ENCODE results near the gene GAREM2. TPM values are rescaled to one million over a fixed set of nuclear protein-coding genes. Genes with fewer than 3 reads are reported as not detected.

The GAREM2 gene
- total RNA-seq (2014; rRNA removed; shearing (Covaris generic)) = not detected in 2 replicates
- total RNA-seq (2022) = 0.11 TPM in 1 of 2 replicates, not detected in the other
- percentile 10 among the genes with signal in this experiment for Bru-seq, nascent RNA
- BruChase-seq, experiment 1, labeled RNA remaining after a 6-hour chase = not detected
- percentile 16 among the genes with signal in this experiment for BruChase-seq, experiment 2, labeled RNA remaining after a 2-hour chase
- long read RNA-seq = 0 reads

DNA sequence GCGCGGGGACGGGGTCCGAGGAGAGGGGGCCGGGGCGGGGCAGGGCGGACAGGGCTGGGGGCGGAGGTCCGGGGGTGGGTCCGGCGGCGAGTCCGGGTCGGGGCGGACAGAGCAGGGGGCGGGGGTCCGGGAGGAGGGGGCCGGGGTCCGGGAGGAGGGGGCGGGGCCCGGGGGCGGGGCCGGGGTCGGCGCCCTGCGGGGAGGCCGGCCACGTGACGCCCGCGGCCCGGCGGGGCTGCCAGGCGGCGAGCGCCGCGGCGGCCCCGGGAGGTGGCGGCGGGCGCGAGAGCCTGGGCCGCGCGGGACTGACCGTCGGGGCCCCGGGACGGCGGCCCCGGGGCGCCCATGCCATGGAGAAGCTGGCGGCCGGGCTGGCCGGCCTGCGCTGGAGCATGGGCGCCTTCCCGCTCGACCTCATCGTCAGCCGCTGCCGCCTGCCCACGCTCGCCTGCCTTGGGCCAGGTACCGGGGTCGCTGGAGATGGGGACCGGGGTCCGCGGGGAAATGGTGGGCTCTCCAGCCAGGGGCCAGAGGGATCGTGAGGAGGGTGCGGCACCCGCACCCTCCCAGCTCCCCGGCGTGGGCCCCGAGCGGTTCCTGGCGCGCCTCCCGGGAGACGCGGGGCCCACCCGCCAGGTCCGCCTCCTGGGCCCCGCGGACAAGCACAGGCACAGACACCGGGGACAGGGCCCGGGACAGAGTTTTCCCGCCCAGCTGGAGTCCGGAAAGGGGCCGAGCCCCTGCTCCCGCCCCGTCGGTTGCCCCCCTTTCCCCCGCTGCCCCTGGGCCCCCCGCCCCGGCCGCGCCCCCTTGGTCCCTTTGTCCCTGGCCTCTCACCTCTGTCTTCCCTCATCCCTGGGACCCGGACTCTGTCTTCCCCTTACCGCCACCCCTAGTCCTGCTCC lies at the start of gene GAREM2:
TSS of gene GAREM2 (plus strand) at position 218 of the 905 bp plus-strand sequence. CDS start at position 351, 133 bp downstream.
- BruUV-seq (replicated peaks) = no TSS peak
- CTCF ChIA-PET (ENCODE audit: unreplicated experiment) = interaction anchor here (0.5 kb wide), 1 partner anchor 9 kb away, joined by 3 read pairs; no protein-coding TSS in a partner anchor
- Histone ChIP-seq H2AFZ (ENCODE audit: low read length) (no peak within 1 kb of the TSS), H3K36me3 (ENCODE audit: insufficient read depth, low read length) (no peaks in the 10 kb centered on the region), H3K79me2 (ENCODE audit: insufficient read depth, low read depth, low read length) (no peaks in the 10 kb centered on the region), H3K9me3 (ENCODE audit: low read length) (no peaks in the 10 kb centered on the region), H3K4me2 (ENCODE audit: low read length) (peak within 1 kb of the TSS; percentile 44; the same call in 1 of the 2 replicates), H3K27ac (ENCODE audit: low read depth, low read length, poor library complexity, severe bottlenecking) (no peak within 1 kb of the TSS), H3K4me1 (ENCODE audit: insufficient read depth, low read length, poor library complexity, severe bottlenecking) (no peaks in the 10 kb centered on the region), H3K9me2 (ENCODE audit: insufficient read depth, low read length) (no peaks in the 10 kb centered on the region), H4K20me1 (ENCODE audit: insufficient read depth, low read length) (no peaks in the 10 kb centered on the region), H3K4me3 (ENCODE audit: low read depth, low read length, poor library complexity, severe bottlenecking) (no peak within 1 kb of the TSS)
- TF ChIP-seq, protein P1, sequence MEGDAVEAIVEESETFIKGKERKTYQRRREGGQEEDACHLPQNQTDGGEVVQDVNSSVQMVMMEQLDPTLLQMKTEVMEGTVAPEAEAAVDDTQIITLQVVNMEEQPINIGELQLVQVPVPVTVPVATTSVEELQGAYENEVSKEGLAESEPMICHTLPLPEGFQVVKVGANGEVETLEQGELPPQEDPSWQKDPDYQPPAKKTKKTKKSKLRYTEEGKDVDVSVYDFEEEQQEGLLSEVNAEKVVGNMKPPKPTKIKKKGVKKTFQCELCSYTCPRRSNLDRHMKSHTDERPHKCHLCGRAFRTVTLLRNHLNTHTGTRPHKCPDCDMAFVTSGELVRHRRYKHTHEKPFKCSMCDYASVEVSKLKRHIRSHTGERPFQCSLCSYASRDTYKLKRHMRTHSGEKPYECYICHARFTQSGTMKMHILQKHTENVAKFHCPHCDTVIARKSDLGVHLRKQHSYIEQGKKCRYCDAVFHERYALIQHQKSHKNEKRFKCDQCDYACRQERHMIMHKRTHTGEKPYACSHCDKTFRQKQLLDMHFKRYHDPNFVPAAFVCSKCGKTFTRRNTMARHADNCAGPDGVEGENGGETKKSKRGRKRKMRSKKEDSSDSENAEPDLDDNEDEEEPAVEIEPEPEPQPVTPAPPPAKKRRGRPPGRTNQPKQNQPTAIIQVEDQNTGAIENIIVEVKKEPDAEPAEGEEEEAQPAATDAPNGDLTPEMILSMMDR (conservative IDR thresholded peaks at IDR 0.05; ENCODE audit: low read length) = no peak
- no peak for TF ChIP-seq EZH2phosphoT487 (IDR thresholded peaks at IDR 0.05; ENCODE audit: borderline replicate concordance, low read depth, low read length)
- intact Hi-C loops (cut with micrococcal nuclease; ENCODE audit: unreplicated experiment) = no loop called here
- no peak for DNase-seq (ENCODE audit: low spot score)
- POLR2A ChIA-PET = no interaction called here

DNA sequence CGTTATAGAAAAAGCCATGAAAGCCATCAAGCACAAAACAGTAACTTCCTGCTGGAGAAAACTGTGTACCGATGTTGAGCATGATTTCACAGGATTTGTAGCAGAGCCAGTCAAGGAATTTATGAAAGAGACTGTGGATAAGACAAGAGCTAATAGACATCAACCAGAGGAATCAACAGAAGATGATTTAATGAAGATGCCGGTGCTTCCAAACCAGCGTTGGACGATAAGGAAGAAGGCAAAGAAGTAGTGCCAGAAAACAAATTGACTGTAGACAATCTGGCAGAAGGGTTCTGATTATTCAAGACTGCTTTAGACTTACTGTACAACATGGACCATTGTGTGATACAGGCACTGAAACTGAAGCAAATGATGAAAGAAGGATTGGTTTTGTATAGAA lies 49.5 kb upstream of the GAREM2 start:
- Histone ChIP-seq H4K20me1 (ENCODE audit: insufficient read depth, low read length) (0 out of 2 replicates have a peak, but pooled peaks cover 5% of the 10 kb centered on the region), H3K4me2 (ENCODE audit: low read length) (no peak overlapping the region), H3K27ac (ENCODE audit: low read depth, low read length, poor library complexity, severe bottlenecking) (no peak overlapping the region), H3K79me2 (ENCODE audit: insufficient read depth, low read depth, low read length) (peaks cover 11% of the 10 kb centered on the region; the same call in 1 of the 2 replicates), H3K4me1 (ENCODE audit: insufficient read depth, low read length, poor library complexity, severe bottlenecking) (no peaks in the 10 kb centered on the region), H3K9me3 (ENCODE audit: low read length) (no peaks in the 10 kb centered on the region), H3K9me2 (ENCODE audit: insufficient read depth, low read length) (no peaks in the 10 kb centered on the region), H3K36me3 (ENCODE audit: insufficient read depth, low read length) (peaks cover 48% of the 10 kb centered on the region; the same call in 1 of the 2 replicates), H2AFZ (ENCODE audit: low read length) (no peak overlapping the region), H3K4me3 (ENCODE audit: low read depth, low read length, poor library complexity, severe bottlenecking) (no peak overlapping the region)
- TF ChIP-seq, protein P1 (conservative IDR thresholded peaks at IDR 0.05; ENCODE audit: low read length) = no peak
- no peak for TF ChIP-seq EZH2phosphoT487 (IDR thresholded peaks at IDR 0.05; ENCODE audit: borderline replicate concordance, low read depth, low read length)
- intact Hi-C loops (cut with micrococcal nuclease; ENCODE audit: unreplicated experiment) = no loop called here
- BruUV-seq (replicated peaks) = no TSS peak
- DNase-seq (ENCODE audit: low spot score) = no peak
- ChIA-PET CTCF (ENCODE audit: unreplicated experiment) (no interaction called here), POLR2A (interaction anchor here (0.5 kb wide), 1 partner anchor 130 kb away, joined by 3 read pairs; no protein-coding TSS in a partner anchor)
